Measurements from ENCODE around the gene FAM13B.
A peak's percentile ranks its signal among the peaks of the same experiment; 100 is the strongest.

FAM13B gene

DNA sequence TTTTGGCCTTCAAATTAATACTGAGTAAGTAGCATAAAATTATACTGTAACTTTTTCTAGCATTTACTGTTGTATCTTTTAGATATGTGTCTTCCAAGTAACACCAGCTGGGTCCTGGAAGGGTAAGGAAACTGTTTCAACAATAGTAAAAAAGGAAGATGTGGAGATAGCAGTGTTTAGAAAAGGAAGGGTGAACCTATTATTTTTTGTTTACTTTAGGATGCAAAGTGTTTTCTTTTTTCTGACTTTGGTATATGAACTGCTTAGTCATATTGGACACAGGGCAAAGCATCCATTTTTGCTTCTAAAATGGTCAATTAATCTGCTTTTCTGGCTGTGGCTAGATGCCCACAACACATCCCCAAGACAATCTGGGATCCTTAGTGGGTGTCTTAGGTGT is 138.3 kb downstream of the FAM13B start:
- no peak overlapping the region for H3K4me3 ChIP-seq (ENCODE audit: low read length)
- no peak for DNase-seq (ENCODE audit: low read depth)
- TF ChIP-seq, protein P1, sequence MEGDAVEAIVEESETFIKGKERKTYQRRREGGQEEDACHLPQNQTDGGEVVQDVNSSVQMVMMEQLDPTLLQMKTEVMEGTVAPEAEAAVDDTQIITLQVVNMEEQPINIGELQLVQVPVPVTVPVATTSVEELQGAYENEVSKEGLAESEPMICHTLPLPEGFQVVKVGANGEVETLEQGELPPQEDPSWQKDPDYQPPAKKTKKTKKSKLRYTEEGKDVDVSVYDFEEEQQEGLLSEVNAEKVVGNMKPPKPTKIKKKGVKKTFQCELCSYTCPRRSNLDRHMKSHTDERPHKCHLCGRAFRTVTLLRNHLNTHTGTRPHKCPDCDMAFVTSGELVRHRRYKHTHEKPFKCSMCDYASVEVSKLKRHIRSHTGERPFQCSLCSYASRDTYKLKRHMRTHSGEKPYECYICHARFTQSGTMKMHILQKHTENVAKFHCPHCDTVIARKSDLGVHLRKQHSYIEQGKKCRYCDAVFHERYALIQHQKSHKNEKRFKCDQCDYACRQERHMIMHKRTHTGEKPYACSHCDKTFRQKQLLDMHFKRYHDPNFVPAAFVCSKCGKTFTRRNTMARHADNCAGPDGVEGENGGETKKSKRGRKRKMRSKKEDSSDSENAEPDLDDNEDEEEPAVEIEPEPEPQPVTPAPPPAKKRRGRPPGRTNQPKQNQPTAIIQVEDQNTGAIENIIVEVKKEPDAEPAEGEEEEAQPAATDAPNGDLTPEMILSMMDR (conservative IDR thresholded peaks at IDR 0.05; ENCODE audit: low read depth, low read length), result no peak

DNA sequence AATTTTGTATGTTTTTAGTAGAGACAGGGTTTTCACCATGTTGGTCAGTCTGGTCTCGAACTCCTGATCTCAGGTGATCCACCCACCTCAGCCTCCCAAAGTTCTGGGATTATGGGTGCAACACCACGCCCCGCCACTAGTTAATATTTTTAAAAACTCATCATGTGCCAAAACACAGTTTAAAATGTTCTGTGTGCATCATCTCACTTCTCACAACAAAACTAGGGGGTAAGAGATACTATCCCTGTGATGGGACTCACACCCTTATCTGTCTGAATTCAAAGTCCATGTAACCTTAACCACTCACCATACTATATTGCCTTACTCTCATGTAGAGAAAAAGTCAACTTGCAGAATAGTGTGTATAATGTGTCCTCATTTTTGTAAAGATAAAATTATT is 141.0 kb downstream of the FAM13B start:
- TF ChIP-seq, protein P1 (conservative IDR thresholded peaks at IDR 0.05; ENCODE audit: low read depth, low read length), result no peak
- H3K4me3 ChIP-seq (ENCODE audit: low read length), result no peak overlapping the region
- DNase-seq (ENCODE audit: low read depth), result no peak

DNA sequence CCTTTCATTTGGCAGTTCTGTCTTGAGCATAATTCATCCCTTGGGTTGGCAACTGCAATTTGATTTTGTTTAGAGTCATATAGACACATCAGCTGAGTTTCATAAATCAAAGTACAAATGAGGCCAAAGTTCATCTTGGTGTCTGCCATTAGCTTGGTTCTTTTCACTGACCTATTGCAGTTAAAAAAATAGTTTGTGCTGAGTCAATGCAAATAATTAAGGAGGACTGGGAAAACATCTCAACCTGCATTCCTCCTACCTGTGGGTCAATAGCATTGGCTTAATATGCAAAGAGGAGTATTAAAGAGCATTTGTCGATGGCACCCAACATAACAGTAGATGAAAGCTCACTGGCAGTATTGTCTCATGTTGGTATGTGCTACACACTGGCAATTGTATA is 142.0 kb downstream of the FAM13B start:
- no peak for DNase-seq (ENCODE audit: low read depth)
- TF ChIP-seq, protein P1 (conservative IDR thresholded peaks at IDR 0.05; ENCODE audit: low read depth, low read length), result no peak
- H3K4me3 ChIP-seq (ENCODE audit: low read length), result no peak overlapping the region

DNA sequence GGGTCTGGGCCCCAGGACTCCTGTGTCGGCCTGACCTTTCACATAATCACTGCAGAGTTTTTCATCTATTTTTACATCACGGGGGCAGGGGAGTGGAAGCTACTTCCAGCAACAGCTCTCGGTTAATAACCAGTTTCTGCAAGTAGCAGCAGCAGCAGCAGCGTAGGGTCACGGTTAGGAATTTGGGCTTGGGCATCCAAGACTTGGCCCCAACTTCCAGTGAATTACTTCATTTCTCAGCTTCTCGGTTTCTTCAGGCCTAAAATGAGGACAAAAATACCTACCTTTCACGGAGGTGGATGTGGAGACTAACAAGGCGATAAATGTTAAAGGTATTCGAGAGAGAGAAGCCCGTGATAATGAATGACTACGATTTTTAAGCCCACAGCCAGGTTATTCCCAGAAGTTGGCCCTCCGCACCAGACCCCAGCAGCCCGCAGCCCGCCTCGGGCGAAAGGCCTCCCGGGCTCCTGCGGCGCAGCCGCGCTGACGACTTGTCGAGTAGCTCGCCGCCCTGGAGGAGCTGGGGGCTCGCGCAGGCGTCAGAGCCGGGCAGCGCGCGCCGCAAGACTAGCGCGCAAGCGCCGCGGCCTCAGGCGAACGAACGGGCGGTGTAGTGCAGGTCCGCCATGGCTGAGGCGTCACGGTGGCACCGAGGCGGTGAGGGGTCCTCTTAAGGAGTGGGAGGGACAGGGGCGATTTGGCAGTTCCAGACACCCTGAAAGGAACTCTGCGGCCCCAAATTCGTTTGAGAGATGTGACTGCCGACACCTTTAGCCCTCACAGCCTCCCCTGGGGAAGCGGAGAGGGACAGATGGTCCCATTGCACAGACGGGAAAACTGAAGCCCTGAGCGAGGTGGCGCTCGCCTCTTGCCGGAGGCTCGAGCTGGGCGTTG is 143.8 kb downstream of the FAM13B start, which contains the start of gene PKD2L2:
Gene PKD2L2 (plus strand): TSS at position 595 of the 897 bp plus-strand sequence. CDS start 35 bp downstream, at position 630.
- DNase-seq (ENCODE audit: low read depth), result peak; percentile 68
- H3K4me3 ChIP-seq (ENCODE audit: low read length), result peak within 1 kb of the TSS; percentile 54
- TF ChIP-seq, protein P1 (conservative IDR thresholded peaks at IDR 0.05; ENCODE audit: low read depth, low read length), result no peak

DNA sequence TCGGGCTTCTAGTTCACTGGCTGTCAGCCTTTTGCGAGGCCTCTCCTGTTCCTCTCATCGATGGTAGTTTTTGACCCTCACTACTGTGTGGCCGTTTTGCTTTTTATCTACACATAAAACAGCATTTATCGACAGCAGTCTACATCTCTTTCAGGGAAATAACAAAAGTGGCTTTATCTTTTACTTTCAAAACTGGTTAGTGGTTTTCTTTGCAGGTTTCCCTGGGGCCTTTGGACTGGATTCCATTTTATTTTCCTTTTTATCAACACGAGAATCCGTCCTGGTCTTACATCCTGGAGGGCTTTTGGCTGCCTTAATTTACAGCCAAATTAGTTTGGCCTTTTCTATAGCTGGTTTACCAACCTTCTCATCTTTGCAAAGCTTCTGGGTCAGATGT is 144.4 kb downstream of the FAM13B start:
- DNase-seq (ENCODE audit: low read depth), result no peak
- no peak overlapping the region for H3K4me3 ChIP-seq (ENCODE audit: low read length)
- TF ChIP-seq, protein P1 (conservative IDR thresholded peaks at IDR 0.05; ENCODE audit: low read depth, low read length), result no peak

All from retinal pigment epithelial cell (primary cell).